HG03095 (cell line): ENCODE measurements around the gene MEGF11.

Source experiments
- ATAC-seq: cut with Tn5 transposase; IDR thresholded peaks from one replicate; pipeline ENCODE4 v1.9.1; 2021; ENCODE audit warnings: moderate library complexity; ENCODE audit not compliant: unreplicated experiment

MEGF11 gene

GRCh38 chr15:66123799-66124198 is 129.8 kb downstream of the MEGF11 start:
- ATAC-seq = no peak

GRCh38 chr15:66120422-66120821 is 133.1 kb downstream of the MEGF11 start:
- no peak for ATAC-seq

GRCh38 chr15:66117841-66118240 is 135.7 kb downstream of the MEGF11 start:
- ATAC-seq = no peak

- no peak for ATAC-seq
These were observed 137.9 kb downstream of the MEGF11 start for GRCh38 chr15:66115568-66116206.

GRCh38 chr15:66114863-66115425 is 138.6 kb downstream of the MEGF11 start:
- no peak for ATAC-seq

- no peak for ATAC-seq
These were observed 141.2 kb downstream of the MEGF11 start for GRCh38 chr15:66112388-66112787.

- no peak for ATAC-seq
These were observed 142.2 kb downstream of the MEGF11 start for GRCh38 chr15:66111363-66111762.

GRCh38 chr15:66110864-66111263 is 142.7 kb downstream of the MEGF11 start:
- no peak for ATAC-seq

GRCh38 chr15:66109826-66110225 is 143.7 kb downstream of the MEGF11 start:
- no peak for ATAC-seq

- ATAC-seq = no peak
These were observed 144.9 kb downstream of the MEGF11 start for GRCh38 chr15:66108483-66109265.

- ATAC-seq = no peak
These were observed 146.5 kb downstream of the MEGF11 start for GRCh38 chr15:66107070-66107469.

GRCh38 chr15:66105286-66106265 is 148.0 kb downstream of the MEGF11 start:
- ATAC-seq = no peak

- ATAC-seq = no peak
These were observed 150.3 kb downstream of the MEGF11 start for GRCh38 chr15:66103293-66103590.

GRCh38 chr15:66102563-66103292 is 150.8 kb downstream of the MEGF11 start:
- ATAC-seq = no peak

GRCh38 chr15:66101715-66102395 is 151.7 kb downstream of the MEGF11 start:
- no peak for ATAC-seq

- ATAC-seq = no peak
These were observed 152.8 kb downstream of the MEGF11 start for GRCh38 chr15:66100761-66101160.

- ATAC-seq = no peak
These were observed 153.4 kb downstream of the MEGF11 start for GRCh38 chr15:66099950-66100671.

- no peak for ATAC-seq
These were observed 155.6 kb downstream of the MEGF11 start for GRCh38 chr15:66098022-66098363.
